Lower leg skin (tissue), 4 donors: ENCODE measurements around the gene CCDC69. TPM values are rescaled to one million over a fixed set of nuclear protein-coding genes. Genes with fewer than 3 reads are reported as not detected.

Experiments used
- DNase-seq, 2 donors: peaks; one replicate each; pipeline ENCODE4 v3.0.0-alpha.2; 2019; ENCODE audit warnings: low spot score in 2 of 2
- H3K4me3 ChIP-seq: fragments of 200-600 bp; sonication (generic); 2 replicates; pipeline ENCODE4 v1.5.1; 2017; ENCODE audit warnings: mild to moderate bottlenecking, low read depth; ENCODE audit not compliant: poor library complexity, severe bottlenecking
- POLR2A ChIP-seq, 2 donors: fragments of 450-650 bp; IDR thresholded peaks; one replicate each; pipeline ENCODE4 v1.6.1; 2016 to 2017; ENCODE audit warnings: antibody characterized with exemption in 2 of 2, mild to moderate bottlenecking in 1 of 2, moderate library complexity in 1 of 2
- WGBS, 2 donors: methylation state at CpG; one replicate each; pipeline ENCODE4 v1.1.5; 2018; 5-methylcytosine and 5-hydroxymethylcytosine counted together
- intact Hi-C: fragments of 100-400 bp; cut with DNase I; formaldehyde crosslinking; loops from one replicate; pipeline ENCODE4 v1.15.0; 2023; ENCODE audit warnings: low total_unique reads
- total RNA-seq, 4 donors: library from RNA; depleted of rRNA; stranded (reverse); fragments of >200 nt; gene quantifications; one replicate each; pipeline ENCODE4 v1.1.0, GENCODE V29; 2016
- TF ChIP-seq, protein P1 (sequence below), 3 donors: fragments of 450-650 bp; IDR thresholded peaks; one replicate each; pipeline ENCODE4 v1.5.1; 2016; ENCODE audit warnings: antibody characterized with exemption in 3 of 3, mild to moderate bottlenecking in 3 of 3, moderate library complexity in 2 of 3

CCDC69 gene
- total RNA-seq, 4 donors from 2014 or later, result 21.4 to 33.3 (median 24.2) TPM

DNA sequence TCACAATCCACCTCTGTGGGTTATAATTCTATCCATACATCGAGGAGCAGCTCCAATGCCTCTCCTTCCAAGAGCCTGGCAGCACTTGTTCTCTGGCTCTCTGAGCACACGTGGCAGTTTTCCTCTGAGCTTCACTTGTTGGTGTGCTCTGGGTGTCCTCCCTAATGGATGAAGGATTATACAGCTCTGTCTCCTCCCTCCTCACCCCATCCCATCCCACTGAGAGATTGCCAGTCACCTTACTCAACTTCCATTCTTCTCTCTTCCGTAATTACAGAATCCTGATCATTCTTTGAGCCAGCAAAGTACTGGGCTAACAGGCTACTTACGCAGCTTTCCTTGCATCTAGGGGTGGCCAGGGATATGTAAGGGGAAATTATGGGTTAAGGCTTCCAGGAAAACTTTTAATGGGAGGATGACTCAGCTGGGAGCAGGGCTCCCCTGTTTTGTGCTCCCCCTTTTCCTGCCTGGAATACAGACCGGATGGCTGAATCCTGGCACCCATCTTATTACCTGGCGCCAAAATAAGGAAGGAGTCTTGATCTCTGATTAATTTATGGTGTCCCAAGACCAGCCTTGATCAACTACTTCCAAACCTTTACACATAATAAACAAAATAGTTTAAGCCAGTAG is 6.3 kb upstream of the CCDC69 start:
- WGBS, 2 donors, result 37 to 44% methylated on average over 6 of the region's 6 CpGs
- H3K4me3 ChIP-seq, result no peak overlapping the region
- TF ChIP-seq POLR2A (IDR thresholded peaks at IDR 0.05), result no peak
- TF ChIP-seq, protein P1, sequence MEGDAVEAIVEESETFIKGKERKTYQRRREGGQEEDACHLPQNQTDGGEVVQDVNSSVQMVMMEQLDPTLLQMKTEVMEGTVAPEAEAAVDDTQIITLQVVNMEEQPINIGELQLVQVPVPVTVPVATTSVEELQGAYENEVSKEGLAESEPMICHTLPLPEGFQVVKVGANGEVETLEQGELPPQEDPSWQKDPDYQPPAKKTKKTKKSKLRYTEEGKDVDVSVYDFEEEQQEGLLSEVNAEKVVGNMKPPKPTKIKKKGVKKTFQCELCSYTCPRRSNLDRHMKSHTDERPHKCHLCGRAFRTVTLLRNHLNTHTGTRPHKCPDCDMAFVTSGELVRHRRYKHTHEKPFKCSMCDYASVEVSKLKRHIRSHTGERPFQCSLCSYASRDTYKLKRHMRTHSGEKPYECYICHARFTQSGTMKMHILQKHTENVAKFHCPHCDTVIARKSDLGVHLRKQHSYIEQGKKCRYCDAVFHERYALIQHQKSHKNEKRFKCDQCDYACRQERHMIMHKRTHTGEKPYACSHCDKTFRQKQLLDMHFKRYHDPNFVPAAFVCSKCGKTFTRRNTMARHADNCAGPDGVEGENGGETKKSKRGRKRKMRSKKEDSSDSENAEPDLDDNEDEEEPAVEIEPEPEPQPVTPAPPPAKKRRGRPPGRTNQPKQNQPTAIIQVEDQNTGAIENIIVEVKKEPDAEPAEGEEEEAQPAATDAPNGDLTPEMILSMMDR (IDR thresholded peaks at IDR 0.05), result no peak
- no peak for DNase-seq
- intact Hi-C loops, result loop anchor here (10.0 kb wide), 1 partner anchor 105 kb away; no protein-coding TSS in a partner anchor

DNA sequence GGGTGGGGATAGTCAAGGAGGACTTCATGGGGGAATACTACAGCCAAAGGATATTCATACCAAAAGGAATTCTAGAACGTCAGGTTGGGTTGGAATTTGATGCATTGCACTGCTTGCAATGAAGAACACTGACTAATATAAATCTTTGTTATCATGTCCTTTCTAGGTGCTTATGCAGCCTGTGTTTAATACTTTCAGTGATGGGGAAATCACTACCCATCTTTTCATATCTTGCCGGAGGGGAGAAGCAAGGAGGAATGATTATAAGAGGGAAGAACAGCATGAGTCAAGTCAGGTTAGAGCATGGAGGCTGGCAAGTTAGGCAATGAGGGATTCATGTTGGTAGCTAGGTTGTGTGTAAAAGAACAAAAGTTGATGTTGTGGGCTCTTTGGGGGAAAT is 5.1 kb upstream of the CCDC69 start:
- TF ChIP-seq POLR2A (IDR thresholded peaks at IDR 0.05), result no peak
- TF ChIP-seq, protein P1 (IDR thresholded peaks at IDR 0.05), result no peak
- no peak overlapping the region for H3K4me3 ChIP-seq
- no peak for DNase-seq
- intact Hi-C loops, result no loop called here
- WGBS, 2 donors, result 73 to 76% methylated on average over 2 of the region's 2 CpGs

DNA sequence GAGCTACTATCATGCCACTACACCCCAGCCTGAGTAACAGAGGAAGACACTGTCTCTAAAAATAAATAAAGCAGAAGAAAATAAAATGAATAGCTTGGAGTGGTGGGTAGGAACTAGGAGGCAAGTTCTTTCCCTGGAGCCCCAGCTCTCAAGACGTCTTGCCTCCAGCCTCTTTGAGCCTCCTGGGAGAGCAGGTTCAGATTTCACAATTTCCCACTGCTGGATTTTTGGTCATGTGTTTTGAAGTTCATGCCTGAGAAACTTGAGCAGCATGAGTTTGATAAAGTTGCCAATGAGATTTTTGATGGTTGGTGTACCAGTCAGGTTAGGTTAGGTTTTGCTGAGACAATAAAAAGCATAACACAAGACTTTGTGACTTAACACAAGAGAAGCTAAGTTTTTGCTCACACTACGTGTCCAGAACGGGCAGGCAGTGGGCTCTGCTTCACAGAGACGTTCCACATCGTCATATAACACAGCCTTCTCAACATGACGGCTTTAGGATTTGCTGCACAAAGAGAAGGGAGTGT is 4.1 kb upstream of the CCDC69 start:
- WGBS, 2 donors, result 53 to 69% methylated on average over 6 of the region's 6 CpGs
- no peak for DNase-seq
- intact Hi-C loops, result no loop called here
- no peak overlapping the region for H3K4me3 ChIP-seq
- no peak for TF ChIP-seq POLR2A (IDR thresholded peaks at IDR 0.05)
- TF ChIP-seq, protein P1 (IDR thresholded peaks at IDR 0.05), result no peak

DNA sequence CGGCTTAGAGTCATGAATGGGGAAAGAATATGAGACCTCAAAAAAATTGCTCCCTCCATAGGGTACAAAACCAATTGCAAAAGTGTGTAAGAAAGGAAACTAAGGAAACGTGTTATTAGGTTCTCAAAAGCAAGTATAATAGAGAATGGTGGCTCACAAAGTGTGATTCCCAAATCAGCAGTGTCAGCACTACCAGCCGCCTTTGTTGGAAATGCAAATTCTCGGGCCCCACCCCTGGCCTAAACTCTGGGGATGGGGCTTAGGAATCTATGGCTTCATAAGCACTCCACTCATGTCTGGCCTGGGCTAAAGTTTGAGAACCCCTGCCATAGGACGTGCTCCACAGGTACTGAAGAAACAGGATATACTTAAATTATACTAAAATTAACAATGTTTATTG is 1.6 kb upstream of the CCDC69 start:
- no peak for DNase-seq
- TF ChIP-seq POLR2A (IDR thresholded peaks at IDR 0.05), result no peak
- TF ChIP-seq, protein P1 (IDR thresholded peaks at IDR 0.05), result no peak
- WGBS, 2 donors, result 80 to 86% methylated on average over 5 of the region's 5 CpGs
- H3K4me3 ChIP-seq, result no peak overlapping the region
- intact Hi-C loops, result no loop called here

DNA sequence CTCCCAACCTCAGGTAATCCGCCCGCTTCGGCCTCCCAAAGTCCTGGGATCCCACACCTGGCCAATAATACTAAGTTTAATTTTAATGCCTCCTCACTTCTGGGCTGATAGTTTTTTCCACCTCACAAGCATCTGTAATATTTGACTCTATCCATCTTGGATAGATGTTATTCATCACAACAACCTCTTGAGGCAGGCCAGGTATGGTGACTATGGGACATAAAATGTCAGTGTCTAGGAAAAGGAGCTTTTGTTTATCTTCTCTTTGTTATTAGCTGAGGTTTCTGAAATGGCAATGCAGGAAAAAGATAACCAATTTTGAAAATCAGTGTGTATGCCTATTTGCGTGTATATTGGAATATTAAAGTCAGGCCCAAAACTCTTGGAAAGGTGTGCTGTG is 1.2 kb upstream of the CCDC69 start:
- no peak for DNase-seq
- intact Hi-C loops, result no loop called here
- 97 to 98% methylated on average over 4 of the region's 4 CpGs for WGBS, 2 donors
- no peak overlapping the region for H3K4me3 ChIP-seq
- TF ChIP-seq, protein P1 (IDR thresholded peaks at IDR 0.05), result no peak
- no peak for TF ChIP-seq POLR2A (IDR thresholded peaks at IDR 0.05)

- 82 to 85% methylated on average over 6 of the region's 6 CpGs for WGBS, 2 donors
- no peak overlapping the region for H3K4me3 ChIP-seq
- no peak for TF ChIP-seq POLR2A (IDR thresholded peaks at IDR 0.05)
- TF ChIP-seq, protein P1 (IDR thresholded peaks at IDR 0.05), result no peak
- intact Hi-C loops, result no loop called here
- DNase-seq, result no peak
These were observed 480 bp upstream of the CCDC69 start for GRCh38 chr5:151224372-151224771.
